ENCODE data around the gene DMAC2L. TPM values are rescaled to one million over a fixed set of nuclear protein-coding genes. Genes with fewer than 3 reads are reported as not detected.
"Not testable (repeated sequence)": the region's sequence is repeated elsewhere in the genome, so short reads cannot be mapped to it uniquely, and the experiment has no call there.

DMAC2L gene
- total RNA-seq, 1 experiment from 2014 or later = 15.4 TPM

- no peaks in the 10 kb centered on the region for H3K79me2 ChIP-seq (ENCODE audit: low read depth)
- H3K27me3 ChIP-seq (ENCODE audit: insufficient read depth, low read depth) = no peaks in the 10 kb centered on the region
- DNase-seq = no peak
- H3K36me3 ChIP-seq (ENCODE audit: low read depth) = no peaks in the 10 kb centered on the region
- intact Hi-C loops (cut with micrococcal nuclease; ENCODE audit: unreplicated experiment) = no loop called here
- H3F3A ChIP-seq (ENCODE audit: insufficient read depth, low read depth) = no peaks in the 10 kb centered on the region; the same call in 1 of the 2 replicates
- ChIA-PET POLR2A (ENCODE audit: unreplicated experiment) (no interaction called here), CTCF (no interaction called here)
- BruUV-seq (replicated peaks) = no TSS peak
- H3K4me1 ChIP-seq (replicated peaks; ENCODE audit: insufficient read depth) = 0 out of 2 replicates have a peak, but pooled peaks cover 4% of the 10 kb centered on the region
- no peak for TF ChIP-seq CTCF (conservative IDR thresholded peaks at IDR 0.05)
- no peaks in the 10 kb centered on the region for H3K9me3 ChIP-seq (ENCODE audit: insufficient read depth, low read depth)
- H3K27ac ChIP-seq = no peak overlapping the region
- no peaks in the 10 kb centered on the region for H3K9me2 ChIP-seq (ENCODE audit: insufficient read depth)
- H2AFZ ChIP-seq = no peak overlapping the region
- no peak overlapping the region for H3K4me3 ChIP-seq
- H4K20me1 ChIP-seq (ENCODE audit: insufficient read depth) = no peaks in the 10 kb centered on the region
- H3K4me2 ChIP-seq = no peak overlapping the region
Measured at GRCh38 chr14:50355692-50356091, 43.6 kb downstream of the DMAC2L start.

GRCh38 chr14:50356283-50356682, 44.2 kb downstream of the DMAC2L start:
- DNase-seq; H3F3A ChIP-seq (ENCODE audit: insufficient read depth, low read depth); H3K9me2 ChIP-seq (ENCODE audit: insufficient read depth); H2AFZ ChIP-seq; H3K27me3 ChIP-seq (ENCODE audit: insufficient read depth, low read depth); H3K36me3 ChIP-seq (ENCODE audit: low read depth); CTCF ChIA-PET; H3K4me1 ChIP-seq (replicated peaks; ENCODE audit: insufficient read depth); POLR2A ChIA-PET (ENCODE audit: unreplicated experiment); H3K27ac ChIP-seq; H3K79me2 ChIP-seq (ENCODE audit: low read depth); H3K4me3 ChIP-seq; BruUV-seq (replicated peaks); H4K20me1 ChIP-seq (ENCODE audit: insufficient read depth); intact Hi-C loops (cut with micrococcal nuclease; ENCODE audit: unreplicated experiment); H3K9me3 ChIP-seq (ENCODE audit: insufficient read depth, low read depth); H3K4me2 ChIP-seq: not testable (repeated sequence)

- H3F3A ChIP-seq (ENCODE audit: insufficient read depth, low read depth) = no peaks in the 10 kb centered on the region; the same call in 1 of the 2 replicates
- no peak overlapping the region for H3K4me3 ChIP-seq
- H3K36me3 ChIP-seq (ENCODE audit: low read depth) = no peaks in the 10 kb centered on the region
- TF ChIP-seq CTCF (conservative IDR thresholded peaks at IDR 0.05) (no peak), EZH2 (IDR thresholded peaks at IDR 0.05; ENCODE audit: low read depth) (no peak)
- no peaks in the 10 kb centered on the region for H3K9me2 ChIP-seq (ENCODE audit: insufficient read depth)
- BruUV-seq (replicated peaks) = no TSS peak
- intact Hi-C loops (cut with micrococcal nuclease; ENCODE audit: unreplicated experiment) = no loop called here
- H2AFZ ChIP-seq = no peak overlapping the region
- no peak overlapping the region for H3K27ac ChIP-seq
- H4K20me1 ChIP-seq (ENCODE audit: insufficient read depth) = no peaks in the 10 kb centered on the region
- ChIA-PET CTCF (no interaction called here), POLR2A (ENCODE audit: unreplicated experiment) (no interaction called here)
- no peak for DNase-seq
- H3K79me2 ChIP-seq (ENCODE audit: low read depth) = no peaks in the 10 kb centered on the region
- no peaks in the 10 kb centered on the region for H3K27me3 ChIP-seq (ENCODE audit: insufficient read depth, low read depth)
- 0 out of 2 replicates have a peak, but pooled peaks cover 6% of the 10 kb centered on the region for H3K4me1 ChIP-seq (replicated peaks; ENCODE audit: insufficient read depth)
- H3K9me3 ChIP-seq (ENCODE audit: insufficient read depth, low read depth) = no peaks in the 10 kb centered on the region
- no peak overlapping the region for H3K4me2 ChIP-seq
Measured at GRCh38 chr14:50357124-50357523, 45.0 kb downstream of the DMAC2L start.

DNA sequence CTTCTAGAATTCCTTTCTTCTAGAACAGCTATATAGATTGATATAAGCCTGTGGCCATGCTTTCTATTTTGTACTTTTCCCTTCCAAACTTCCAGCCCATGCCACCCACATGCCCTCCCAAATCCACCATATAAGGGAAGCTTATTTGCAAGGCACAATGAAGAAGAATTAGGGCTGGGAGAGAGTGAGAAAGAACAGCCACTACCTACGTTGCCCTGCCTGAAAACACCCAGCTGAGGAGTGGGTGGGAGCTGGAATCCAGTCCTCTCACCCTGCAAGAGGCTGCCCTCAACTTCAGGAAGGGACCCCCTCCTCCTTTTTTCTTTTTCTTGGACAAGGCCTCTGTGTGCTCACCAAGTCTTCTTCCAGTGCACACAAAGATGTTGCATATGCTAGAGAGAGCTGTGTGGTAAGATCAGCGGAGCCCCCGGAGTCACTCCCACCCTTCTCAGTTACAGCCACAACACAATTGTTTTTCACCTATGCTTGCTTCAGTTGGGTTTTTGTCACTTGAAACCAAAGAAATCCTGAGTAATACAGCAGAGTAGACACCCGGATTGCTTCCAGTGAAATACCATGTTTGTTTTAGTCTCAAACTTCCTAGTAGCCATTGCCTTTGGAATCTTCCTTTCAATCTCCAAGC, 45.8 kb downstream of the DMAC2L start:
- no peak overlapping the region for H3K27ac ChIP-seq
- DNase-seq = no peak
- ChIA-PET POLR2A (ENCODE audit: unreplicated experiment) (no interaction called here), CTCF (no interaction called here)
- no peak overlapping the region for H3K4me2 ChIP-seq
- H2AFZ ChIP-seq = no peak overlapping the region
- TF ChIP-seq EZH2 (IDR thresholded peaks at IDR 0.05; ENCODE audit: low read depth) = no peak
- TF ChIP-seq CTCF (conservative IDR thresholded peaks at IDR 0.05) = no peak
- H3K36me3 ChIP-seq (ENCODE audit: low read depth) = no peaks in the 10 kb centered on the region
- no peaks in the 10 kb centered on the region for H3K79me2 ChIP-seq (ENCODE audit: low read depth)
- H3K9me2 ChIP-seq (ENCODE audit: insufficient read depth) = no peaks in the 10 kb centered on the region
- H3K9me3 ChIP-seq (ENCODE audit: insufficient read depth, low read depth) = no peaks in the 10 kb centered on the region
- no peak overlapping the region for H3K4me3 ChIP-seq
- no peaks in the 10 kb centered on the region; the same call in 1 of the 2 replicates for H3F3A ChIP-seq (ENCODE audit: insufficient read depth, low read depth)
- no peaks in the 10 kb centered on the region for H4K20me1 ChIP-seq (ENCODE audit: insufficient read depth)
- intact Hi-C loops (cut with micrococcal nuclease; ENCODE audit: unreplicated experiment) = no loop called here
- 0 out of 2 replicates have a peak, but pooled peaks cover 6% of the 10 kb centered on the region for H3K4me1 ChIP-seq (replicated peaks; ENCODE audit: insufficient read depth)
- BruUV-seq (replicated peaks) = no TSS peak
- H3K27me3 ChIP-seq (ENCODE audit: insufficient read depth, low read depth) = no peaks in the 10 kb centered on the region
